ENCODE measurements around the gene KRT6A.
"Not testable (repeated sequence)": the region's sequence is repeated elsewhere in the genome, so short reads cannot be mapped to it uniquely, and the experiment has no call there.

Gene KRT6A

DNA sequence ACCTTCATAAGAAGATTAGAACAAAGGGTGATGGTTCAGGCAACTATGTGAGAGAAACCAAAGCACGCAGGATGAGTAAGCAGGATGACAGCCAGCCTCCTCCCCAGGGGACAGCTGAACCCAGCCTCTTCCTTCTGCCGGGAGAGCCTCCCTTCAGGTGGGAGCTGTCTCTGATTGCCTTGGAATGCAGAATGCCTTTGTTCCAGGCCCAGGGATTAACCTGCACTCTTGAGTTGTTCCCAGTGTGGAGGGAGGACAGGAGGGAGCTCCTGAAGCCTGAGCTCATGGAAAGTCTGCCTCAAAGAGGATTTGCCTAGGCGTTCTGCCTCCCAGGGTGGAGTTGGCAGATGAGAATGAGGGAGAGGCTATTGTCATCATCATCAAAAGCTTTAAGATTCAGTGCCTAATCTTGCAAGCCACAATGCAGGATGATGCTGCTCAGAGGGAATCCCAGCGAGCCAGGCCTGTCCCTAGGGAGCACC lies 3.6 kb upstream of the KRT6A start:
- H3K9me3 Mint-ChIP-seq = no peaks in the 10 kb centered on the region
- H3K4me3 Mint-ChIP-seq = no peak overlapping the region
- H3K36me3 Mint-ChIP-seq = no peaks in the 10 kb centered on the region
- peaks cover 4% of the 10 kb centered on the region for H3K4me1 Mint-ChIP-seq
- H3K27me3 Mint-ChIP-seq = peaks cover 11% of the 10 kb centered on the region
- H3K27ac Mint-ChIP-seq = no peak overlapping the region

DNA sequence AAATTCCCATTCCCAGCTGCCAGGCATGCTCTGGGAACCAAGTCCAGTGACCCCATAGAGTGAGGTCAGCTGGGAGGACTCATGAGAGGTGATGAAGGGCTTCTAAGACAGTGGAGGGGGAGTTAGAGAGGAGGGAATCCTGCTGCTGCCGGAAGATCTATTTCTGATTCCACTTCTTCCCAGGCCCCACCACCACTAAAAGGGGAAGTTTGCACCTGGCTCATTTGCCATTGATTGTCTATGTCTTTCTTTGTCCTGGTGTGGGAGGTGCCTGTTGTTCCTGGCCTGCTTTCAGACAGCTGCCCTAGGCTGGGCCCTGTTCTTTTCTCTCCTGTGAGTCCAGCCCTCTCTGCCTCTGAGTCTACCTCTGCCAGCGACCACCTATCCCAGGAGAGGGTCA lies 3.0 kb upstream of the KRT6A start:
- H3K36me3 Mint-ChIP-seq = no peaks in the 10 kb centered on the region
- H3K27me3 Mint-ChIP-seq = peaks cover 16% of the 10 kb centered on the region
- no peaks in the 10 kb centered on the region for H3K9me3 Mint-ChIP-seq
- H3K27ac Mint-ChIP-seq = peak overlapping the region; percentile 32
- no peak overlapping the region for H3K4me3 Mint-ChIP-seq
- peaks cover 4% of the 10 kb centered on the region for H3K4me1 Mint-ChIP-seq

DNA sequence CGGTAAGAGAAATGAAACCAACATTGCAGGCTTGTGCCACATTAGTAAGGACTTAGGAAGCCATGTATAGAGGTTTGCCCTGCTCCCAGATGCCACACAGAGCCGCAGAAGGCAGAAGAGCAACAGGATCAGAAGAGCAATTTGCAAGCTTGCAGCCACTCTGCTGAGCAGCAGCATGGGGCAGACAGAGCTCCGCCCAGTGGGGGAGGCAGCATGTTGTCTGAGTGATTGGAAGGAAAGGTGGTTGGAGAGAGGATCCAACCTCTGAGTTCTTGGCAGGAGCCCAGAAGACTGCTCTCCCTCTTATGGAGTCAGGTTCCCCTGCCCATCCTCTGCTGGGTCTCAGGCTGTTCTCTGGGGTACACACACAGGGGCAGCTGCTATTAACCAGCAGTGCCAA lies 2.3 kb upstream of the KRT6A start:
- H3K9me3 Mint-ChIP-seq = no peaks in the 10 kb centered on the region
- H3K27ac Mint-ChIP-seq = no peak overlapping the region
- H3K36me3 Mint-ChIP-seq = no peaks in the 10 kb centered on the region
- H3K27me3 Mint-ChIP-seq = peaks cover 16% of the 10 kb centered on the region
- H3K4me3 Mint-ChIP-seq = no peak overlapping the region
- peaks cover 4% of the 10 kb centered on the region for H3K4me1 Mint-ChIP-seq

DNA sequence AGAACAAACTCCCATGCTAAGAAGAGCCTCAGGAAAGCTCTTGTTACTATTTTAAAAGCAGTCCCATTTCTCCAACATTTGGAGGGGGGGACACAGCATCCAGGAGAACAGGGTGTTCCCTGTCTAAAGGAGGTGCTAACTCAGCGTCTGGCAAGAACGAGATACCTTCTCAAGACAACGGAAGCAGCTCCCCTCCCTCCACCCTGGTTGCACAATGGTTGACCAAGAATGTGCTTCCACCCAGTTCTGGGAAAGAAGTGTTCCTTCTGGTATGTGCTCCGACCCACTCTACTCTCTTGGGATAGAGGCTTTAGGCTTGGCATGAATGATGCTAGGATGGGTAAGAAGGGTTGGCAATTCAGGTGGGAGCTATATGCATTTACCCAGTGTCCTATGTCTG lies 1.5 kb upstream of the KRT6A start:
- no peaks in the 10 kb centered on the region for H3K36me3 Mint-ChIP-seq
- H3K27ac Mint-ChIP-seq = no peak overlapping the region
- H3K9me3 Mint-ChIP-seq = no peaks in the 10 kb centered on the region
- H3K4me3 Mint-ChIP-seq = no peak overlapping the region
- peaks cover 16% of the 10 kb centered on the region for H3K27me3 Mint-ChIP-seq
- peaks cover 4% of the 10 kb centered on the region for H3K4me1 Mint-ChIP-seq

DNA sequence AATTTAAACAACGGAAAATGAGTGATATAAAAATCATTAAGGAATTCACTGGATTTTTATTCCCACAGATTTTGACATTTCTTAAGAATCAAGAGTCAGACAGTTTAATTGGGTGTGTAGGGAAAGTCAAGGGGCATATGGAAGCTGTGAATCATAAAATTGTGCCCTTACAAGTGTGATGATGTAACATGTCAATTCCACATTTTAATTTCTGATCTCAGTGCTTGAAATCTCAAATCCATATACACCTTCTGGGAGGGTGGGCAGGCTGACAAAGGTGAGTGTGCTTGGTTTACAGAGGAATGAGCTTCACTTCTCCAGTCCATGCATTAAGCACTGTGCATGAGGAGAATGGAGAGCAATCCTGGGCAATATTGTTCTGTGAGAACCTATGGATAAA lies 1.0 kb upstream of the KRT6A start:
- Mint-ChIP-seq H3K27me3 (peaks cover 16% of the 10 kb centered on the region), H3K4me3 (no peak overlapping the region), H3K36me3 (no peaks in the 10 kb centered on the region), H3K4me1 (peaks cover 4% of the 10 kb centered on the region), H3K9me3 (no peaks in the 10 kb centered on the region), H3K27ac (no peak overlapping the region)

DNA sequence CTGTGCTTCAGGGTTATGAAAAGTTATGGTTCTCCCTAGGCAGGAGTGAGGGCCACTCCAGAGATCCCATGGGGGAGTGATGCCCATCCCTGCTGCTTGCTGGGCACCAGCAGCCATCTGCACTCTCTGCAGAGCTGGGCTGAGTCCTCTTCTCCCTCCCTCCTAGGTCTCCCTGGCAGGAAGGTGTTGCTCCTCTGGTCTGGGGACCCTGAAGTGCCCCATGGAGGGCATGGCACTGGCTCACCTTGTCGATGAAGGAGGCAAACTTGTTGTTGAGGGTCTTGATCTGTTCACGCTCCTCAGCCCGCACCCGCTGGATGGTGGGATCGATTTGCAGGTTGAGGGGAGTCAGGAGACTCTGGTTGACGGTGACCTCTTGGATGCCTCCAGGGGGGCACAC lies 652 bp downstream of the KRT6A start:
- H3K27me3 Mint-ChIP-seq = peaks cover 20% of the 10 kb centered on the region
- H3K36me3 Mint-ChIP-seq, H3K4me1 Mint-ChIP-seq, H3K9me3 Mint-ChIP-seq, H3K27ac Mint-ChIP-seq, H3K4me3 Mint-ChIP-seq: not testable (repeated sequence)

DNA sequence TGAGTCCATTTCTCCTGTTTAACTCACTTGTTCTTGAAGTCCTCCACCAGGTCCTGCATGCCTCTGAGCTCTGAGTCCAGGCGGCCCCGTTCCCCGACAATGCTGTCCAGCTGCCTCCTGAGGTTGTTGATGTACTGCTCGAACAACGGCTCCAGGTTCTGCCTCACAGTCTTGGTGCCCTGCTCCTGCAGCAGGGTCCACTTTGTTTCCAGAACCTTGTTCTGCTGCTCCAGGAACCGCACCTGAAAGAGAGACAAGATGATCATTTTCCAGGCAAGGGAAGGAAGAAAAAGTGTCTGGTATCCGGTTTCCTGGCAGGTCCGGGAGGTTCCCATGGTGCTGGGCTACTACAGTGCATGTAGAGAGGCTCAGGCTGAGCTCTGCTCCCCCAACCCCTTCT lies 1.6 kb downstream of the KRT6A start:
- H3K27ac Mint-ChIP-seq, H3K4me3 Mint-ChIP-seq, H3K36me3 Mint-ChIP-seq, H3K4me1 Mint-ChIP-seq, H3K9me3 Mint-ChIP-seq: not testable (repeated sequence)
- H3K27me3 Mint-ChIP-seq = peaks cover 18% of the 10 kb centered on the region

DNA sequence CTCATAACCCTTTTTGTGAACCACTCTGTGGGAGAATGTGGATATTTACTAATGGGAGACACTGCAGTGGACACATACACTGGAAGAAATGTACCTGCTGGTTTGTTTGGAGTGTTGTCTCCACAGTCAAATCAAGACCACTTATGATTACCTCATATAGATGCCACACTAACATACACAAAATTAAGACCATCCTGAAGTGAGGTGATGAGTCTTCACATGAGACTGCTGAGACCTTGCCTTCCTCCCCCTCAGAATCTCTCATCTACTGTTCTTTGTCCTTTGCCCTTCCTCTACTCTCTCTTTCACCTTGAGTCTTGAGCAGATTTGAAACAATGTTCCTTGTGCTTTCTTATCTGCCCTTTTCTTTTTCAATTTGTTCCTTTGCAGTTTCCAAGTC lies 4.3 kb downstream of the KRT6A start:
- peaks cover 4% of the 10 kb centered on the region for H3K36me3 Mint-ChIP-seq
- H3K27ac Mint-ChIP-seq = no peak overlapping the region
- no peaks in the 10 kb centered on the region for H3K4me1 Mint-ChIP-seq
- no peak overlapping the region for H3K4me3 Mint-ChIP-seq
- H3K9me3 Mint-ChIP-seq = peaks cover 9% of the 10 kb centered on the region
- H3K27me3 Mint-ChIP-seq = peaks cover 28% of the 10 kb centered on the region

DNA sequence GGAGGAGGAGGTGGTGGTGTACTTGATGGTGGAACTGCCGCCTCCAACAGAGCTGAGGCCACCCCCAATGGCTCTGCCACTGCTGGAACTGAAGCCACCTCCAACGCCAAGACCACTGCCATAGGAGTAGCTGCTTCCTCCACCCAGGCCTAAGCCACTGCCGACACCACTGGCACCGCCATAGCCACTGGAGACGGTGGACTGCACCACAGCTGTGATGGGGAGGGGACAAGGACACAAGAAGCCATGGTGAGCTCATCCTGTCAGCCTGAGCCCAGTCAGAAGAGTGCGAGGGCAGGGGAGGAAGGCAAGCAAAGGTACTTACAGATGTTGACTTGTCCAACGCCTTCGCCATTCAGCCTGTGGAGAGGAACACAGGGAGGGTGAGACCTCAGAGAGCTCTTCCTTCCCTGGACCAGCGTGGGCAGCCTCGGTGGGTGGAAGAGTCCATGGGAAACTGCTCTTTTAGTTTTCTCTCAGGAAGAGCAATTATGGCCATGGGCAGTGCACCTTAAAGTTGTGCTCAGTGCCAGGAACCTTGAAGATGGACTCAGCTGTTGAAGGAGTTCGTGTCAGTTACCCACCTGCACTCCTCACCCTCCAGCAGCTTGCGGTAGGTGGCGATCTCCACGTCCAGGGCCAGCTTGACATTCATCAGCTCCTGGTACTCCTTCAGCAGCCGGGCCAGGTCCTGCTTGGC lies 5.2 kb downstream of the KRT6A start:
- H3K4me1 Mint-ChIP-seq, H3K27ac Mint-ChIP-seq, H3K36me3 Mint-ChIP-seq, H3K9me3 Mint-ChIP-seq, H3K4me3 Mint-ChIP-seq: not testable (repeated sequence)
- H3K27me3 Mint-ChIP-seq = peaks cover 27% of the 10 kb centered on the region

DNA sequence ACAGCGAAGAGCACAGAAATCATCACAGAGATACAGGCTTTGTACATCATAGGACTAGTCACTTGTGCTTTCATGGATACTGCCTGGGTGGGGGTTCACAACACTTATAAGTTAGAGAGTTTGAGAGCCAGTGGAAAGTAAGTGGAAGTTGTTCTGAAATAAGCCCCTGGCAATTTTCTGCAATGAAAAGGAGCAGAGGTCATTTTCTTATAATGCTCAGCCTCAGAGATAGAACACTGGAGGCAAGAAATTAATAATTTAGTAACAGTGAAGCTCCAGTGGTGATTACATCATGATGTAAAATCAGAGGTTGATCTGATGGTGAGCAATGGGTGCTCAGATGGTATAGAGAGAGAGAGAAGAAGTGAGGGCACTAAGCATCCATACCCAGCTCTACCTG lies 5.8 kb downstream of the KRT6A start:
- peaks cover 9% of the 10 kb centered on the region for H3K9me3 Mint-ChIP-seq
- peaks cover 27% of the 10 kb centered on the region for H3K27me3 Mint-ChIP-seq
- H3K27ac Mint-ChIP-seq = no peak overlapping the region
- no peak overlapping the region for H3K4me3 Mint-ChIP-seq
- H3K36me3 Mint-ChIP-seq = peaks cover 4% of the 10 kb centered on the region
- no peaks in the 10 kb centered on the region for H3K4me1 Mint-ChIP-seq

DNA sequence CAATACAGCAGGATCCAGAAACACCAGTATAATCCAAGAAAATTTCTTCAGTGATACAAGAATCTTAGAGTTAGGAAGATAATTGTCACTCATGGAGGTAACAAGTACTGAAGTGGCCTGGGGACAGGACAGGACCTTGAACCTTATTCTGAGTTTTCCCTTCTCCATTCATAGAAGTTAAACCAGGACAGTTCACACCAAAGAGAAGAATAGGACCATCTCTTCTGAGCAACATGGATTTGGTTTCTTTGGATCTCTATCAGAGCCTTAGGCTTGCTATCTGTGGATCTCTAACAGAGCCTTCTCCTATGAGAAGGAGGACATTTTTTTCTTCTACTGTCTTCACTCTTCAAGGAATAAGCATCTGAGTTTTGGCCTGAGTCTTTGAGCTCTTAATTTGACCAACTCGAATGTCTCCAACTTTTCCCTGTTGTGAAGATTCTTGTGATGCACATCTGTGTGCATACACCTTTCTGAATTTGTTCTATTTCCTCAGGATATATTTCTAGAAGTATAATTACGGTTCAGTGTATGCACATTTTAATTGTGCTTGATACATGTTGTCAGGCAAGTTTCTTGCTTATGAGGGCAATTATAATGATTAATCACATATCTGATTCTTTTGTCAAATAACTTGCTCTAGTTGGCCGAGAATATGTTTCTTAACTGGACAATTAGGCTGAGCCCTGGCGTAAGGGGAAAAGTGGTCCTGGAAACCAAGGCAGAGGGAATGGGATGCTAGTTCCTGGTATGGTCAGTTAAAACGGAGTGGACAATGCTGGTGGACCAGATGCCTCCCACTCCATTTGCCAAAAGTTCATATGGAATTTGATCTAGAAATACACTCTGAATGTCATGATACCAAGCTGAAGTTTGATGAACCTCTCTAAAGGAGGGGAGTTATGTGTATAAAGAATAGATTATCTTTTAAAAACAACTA lies 6.6 kb downstream of the KRT6A start:
- Mint-ChIP-seq H3K36me3 (peaks cover 4% of the 10 kb centered on the region), H3K27me3 (peaks cover 26% of the 10 kb centered on the region), H3K27ac (no peak overlapping the region), H3K4me1 (no peaks in the 10 kb centered on the region), H3K9me3 (peaks cover 9% of the 10 kb centered on the region), H3K4me3 (no peak overlapping the region)

DNA sequence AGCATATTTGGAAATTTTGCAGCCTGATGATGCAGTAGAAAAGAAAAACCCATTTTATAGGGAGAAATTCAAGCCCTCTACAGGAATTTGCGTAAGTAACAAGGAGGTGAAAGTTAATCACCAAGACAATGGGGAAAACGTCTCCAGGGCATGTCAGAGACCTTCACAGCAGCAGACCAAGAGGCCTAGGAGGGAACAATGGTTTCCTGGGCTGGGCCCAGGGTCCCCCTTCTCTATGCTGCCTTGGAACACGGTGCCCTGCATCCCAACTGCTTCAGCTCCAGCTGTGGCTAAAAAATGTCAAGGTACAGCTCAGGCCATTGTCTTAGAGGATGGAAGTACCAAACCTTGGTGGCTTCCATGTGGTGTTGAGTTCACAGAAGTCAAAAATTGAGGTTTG lies 13.0 kb downstream of the KRT6A start:
- no peak overlapping the region for H3K4me3 Mint-ChIP-seq
- H3K27me3 Mint-ChIP-seq = peaks cover 18% of the 10 kb centered on the region
- H3K36me3 Mint-ChIP-seq = peaks cover 3% of the 10 kb centered on the region
- H3K4me1 Mint-ChIP-seq = no peaks in the 10 kb centered on the region
- H3K9me3 Mint-ChIP-seq = peaks cover 10% of the 10 kb centered on the region
- no peak overlapping the region for H3K27ac Mint-ChIP-seq

DNA sequence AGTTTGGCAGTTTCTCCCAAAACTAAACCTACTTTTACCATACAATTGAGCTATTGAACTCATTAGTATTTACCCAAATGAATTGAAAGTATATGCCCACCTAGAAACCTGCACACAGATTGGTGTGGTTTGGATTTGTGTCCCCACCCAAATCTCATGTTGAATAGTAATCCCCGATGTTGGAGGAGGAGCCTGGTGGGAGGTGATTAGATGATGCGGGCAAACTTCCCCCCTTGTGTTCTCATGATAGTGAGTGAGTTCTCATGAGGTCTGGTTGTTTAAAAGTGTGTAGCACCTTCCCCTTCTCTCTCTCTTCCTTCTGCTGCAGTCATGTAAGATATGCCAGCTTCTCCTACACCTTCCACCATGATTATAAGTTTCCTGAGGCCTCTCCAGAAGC lies 15.4 kb downstream of the KRT6A start:
- no peak overlapping the region for H3K27ac Mint-ChIP-seq
- H3K36me3 Mint-ChIP-seq = no peaks in the 10 kb centered on the region
- peaks cover 9% of the 10 kb centered on the region for H3K27me3 Mint-ChIP-seq
- no peak overlapping the region for H3K4me3 Mint-ChIP-seq
- no peaks in the 10 kb centered on the region for H3K4me1 Mint-ChIP-seq
- H3K9me3 Mint-ChIP-seq = peaks cover 4% of the 10 kb centered on the region

DNA sequence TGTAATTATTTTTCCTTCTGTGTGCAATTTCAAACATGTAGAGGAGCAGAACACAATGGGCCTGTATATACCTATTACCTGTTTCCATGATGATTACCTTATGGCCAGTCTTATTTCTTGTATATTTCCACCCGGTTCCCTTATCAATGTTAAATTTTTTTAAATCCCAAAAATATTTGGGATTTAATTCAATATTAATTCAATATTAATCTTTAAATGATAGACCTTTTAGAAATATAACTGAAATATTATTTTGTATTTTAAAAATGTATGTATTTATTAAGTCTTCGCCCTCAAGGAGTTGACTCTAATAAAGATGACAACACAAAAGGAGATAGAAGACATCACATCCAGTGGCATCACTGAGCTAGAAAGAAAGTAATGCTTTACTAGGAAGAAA lies 18.8 kb downstream of the KRT6A start:
- H3K4me3 Mint-ChIP-seq = no peak overlapping the region
- no peaks in the 10 kb centered on the region for H3K4me1 Mint-ChIP-seq
- H3K27me3 Mint-ChIP-seq = peaks cover 4% of the 10 kb centered on the region
- H3K9me3 Mint-ChIP-seq = no peaks in the 10 kb centered on the region
- no peak overlapping the region for H3K27ac Mint-ChIP-seq
- H3K36me3 Mint-ChIP-seq = no peaks in the 10 kb centered on the region

DNA sequence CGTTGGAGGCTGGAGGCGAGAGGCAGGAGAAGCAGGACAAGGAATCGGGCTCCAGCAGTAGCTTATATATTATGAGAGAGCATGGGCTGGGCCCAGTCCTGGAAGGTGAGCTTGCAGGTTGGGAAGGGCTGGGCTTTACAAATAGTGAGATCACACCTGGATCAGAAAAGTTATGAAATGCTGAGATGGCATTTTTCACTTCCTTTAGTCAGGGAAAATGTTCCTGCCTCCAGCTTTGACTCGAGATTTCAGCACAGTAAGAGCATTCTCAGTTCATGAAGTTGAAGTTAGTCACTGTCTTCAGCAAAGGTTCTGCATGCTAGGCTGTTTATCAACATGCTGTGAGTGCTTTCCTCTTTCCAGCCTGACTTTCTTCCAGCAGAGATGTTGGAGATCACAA lies 19.3 kb downstream of the KRT6A start, which contains the start of gene KRT6C:
TSS of gene KRT6C (minus strand) at position 38 of the 400 bp plus-strand sequence. CDS start 68 bp downstream, outside the sequence.
- Mint-ChIP-seq H3K36me3 (no peaks in the 10 kb centered on the region), H3K9me3 (no peaks in the 10 kb centered on the region), H3K4me3 (no peak within 1 kb of the TSS), H3K27ac (no peak within 1 kb of the TSS), H3K27me3 (peaks cover 4% of the 10 kb centered on the region), H3K4me1 (no peaks in the 10 kb centered on the region)

DNA sequence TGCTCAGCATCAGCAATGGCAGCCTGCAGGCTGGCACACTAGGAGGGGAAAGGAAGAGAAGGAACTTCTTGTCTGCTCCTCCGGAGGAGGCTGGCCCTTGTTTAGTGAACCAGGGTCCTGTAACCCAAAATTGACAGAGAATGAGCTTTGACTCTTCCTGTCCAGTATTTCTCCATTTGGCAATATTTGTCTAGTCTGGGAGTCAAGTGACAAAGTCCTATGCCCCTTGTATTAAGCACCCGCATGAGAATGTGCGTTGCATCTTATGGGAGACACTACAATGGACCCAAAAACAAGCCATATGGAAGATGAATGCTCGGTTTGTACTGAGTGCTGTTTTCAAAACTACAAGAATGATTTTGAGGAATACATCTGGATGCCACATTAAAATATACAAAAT lies 23.2 kb downstream of the KRT6A start:
- Mint-ChIP-seq H3K27ac (no peak overlapping the region), H3K4me3 (no peak overlapping the region), H3K27me3 (peaks cover 3% of the 10 kb centered on the region), H3K9me3 (no peaks in the 10 kb centered on the region), H3K36me3 (no peaks in the 10 kb centered on the region), H3K4me1 (no peaks in the 10 kb centered on the region)
